Right renal cortex interstitium (tissue), 3 donors: ENCODE data around the gene SEC14L2. TPM values are rescaled to one million over a fixed set of nuclear protein-coding genes. Genes with fewer than 3 reads are reported as not detected.
"Not testable (repeated sequence)": the region's sequence is repeated elsewhere in the genome, so short reads cannot be mapped to it uniquely, and the experiment has no call there.

Experiments
- DNase-seq, 3 donors: peaks; one replicate each; pipeline ENCODE4 v3.0.0-alpha.2; 2013; ENCODE audit warnings: low read depth in 3 of 3, low spot score in 2 of 3
- polyA plus RNA-seq, 3 donors: library from polyadenylated mRNA; unstranded; fragments of 120-200 nt; gene quantifications; one replicate each; pipeline ENCODE4 v1.2.1, GENCODE V29; 2013; ENCODE audit not compliant: insufficient read length in 3 of 3

Gene SEC14L2
- polyA plus RNA-seq, 3 donors: 4.4 to 5.2 (median 5.0) TPM

GRCh38 chr22:30445438-30446145, 48.8 kb downstream of the SEC14L2 start:
- no peak for DNase-seq

- DNase-seq: no peak
These were observed 50.8 kb downstream of the SEC14L2 start for GRCh38 chr22:30447656-30448055.

GRCh38 chr22:30451488-30451887, 54.7 kb downstream of the SEC14L2 start:
- DNase-seq: not testable (repeated sequence)

GRCh38 chr22:30452861-30453260, 56.0 kb downstream of the SEC14L2 start:
- no peak for DNase-seq

GRCh38 chr22:30453731-30454510, 57.1 kb downstream of the SEC14L2 start:
- DNase-seq: no peak

GRCh38 chr22:30455075-30455840, 58.4 kb downstream of the SEC14L2 start:
- DNase-seq: no peak

GRCh38 chr22:30457981-30458380, 61.2 kb downstream of the SEC14L2 start:
- no peak for DNase-seq

GRCh38 chr22:30459181-30460052, 62.6 kb downstream of the SEC14L2 start:
- DNase-seq: no peak

GRCh38 chr22:30460147-30460546, 63.3 kb downstream of the SEC14L2 start:
- DNase-seq: no peak

- DNase-seq: not testable (repeated sequence)
These were observed 63.7 kb downstream of the SEC14L2 start for GRCh38 chr22:30460555-30460954.

- no peak for DNase-seq
These were observed 72.3 kb downstream of the SEC14L2 start for GRCh38 chr22:30469165-30469564.

- no peak for DNase-seq
These were observed 73.8 kb downstream of the SEC14L2 start for GRCh38 chr22:30470655-30471054.

GRCh38 chr22:30471616-30472318, 74.9 kb downstream of the SEC14L2 start, which contains the start of gene SEC14L3:
Gene SEC14L3 (minus strand): TSS chr22:30472017. CDS start chr22:30471958, 59 bp downstream.
- no peak for DNase-seq

GRCh38 chr22:30472994-30473720, 76.3 kb downstream of the SEC14L2 start:
- DNase-seq: no peak

- DNase-seq: no peak
These were observed 77.3 kb downstream of the SEC14L2 start for GRCh38 chr22:30474121-30474520.
